ENCODE measurements around the gene ZDHHC18.

Gene ZDHHC18

DNA sequence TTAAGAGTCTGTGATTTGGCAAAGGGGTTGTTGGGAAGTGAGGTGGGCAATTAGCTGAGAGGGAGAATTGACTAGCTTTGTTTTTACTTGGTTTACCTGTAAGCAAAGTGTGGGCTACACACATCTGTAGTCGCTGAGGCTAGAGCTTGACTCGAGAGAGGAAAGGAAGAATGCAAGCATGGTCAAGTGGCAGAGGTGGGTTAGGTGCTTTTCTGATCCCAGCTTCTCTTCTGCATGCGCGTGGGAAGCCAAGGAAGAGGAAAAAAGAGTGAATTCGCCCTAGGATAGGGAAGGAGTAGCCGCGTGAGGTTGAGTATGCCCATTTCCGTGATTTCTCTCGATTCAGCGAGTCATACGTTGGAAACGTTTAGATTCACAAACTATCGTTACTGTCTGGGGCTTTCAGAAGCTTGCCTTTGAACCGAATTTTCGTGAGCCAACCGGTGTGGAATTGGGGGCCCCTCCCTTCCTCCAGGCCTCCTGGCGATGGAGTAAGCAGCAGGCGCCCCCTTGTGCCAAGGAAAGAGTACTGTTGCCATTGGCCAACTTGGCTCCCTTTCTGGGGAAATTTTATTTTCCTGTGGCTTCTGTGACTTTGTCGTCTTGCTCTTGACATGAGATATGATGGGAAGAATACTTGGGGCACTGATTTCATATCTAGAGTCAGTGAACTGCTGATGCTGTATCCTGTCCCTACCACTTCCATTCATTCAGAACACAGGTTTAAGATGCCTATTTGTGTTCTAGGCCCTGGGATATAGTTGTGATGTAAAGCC, 37.5 kb upstream of the ZDHHC18 start:
- TF ChIP-seq FOXP2 (optimal IDR thresholded peaks at IDR 0.05; ENCODE audit: borderline replicate concordance, extremely low read depth, extremely low read length, insufficient read depth) = no peak
- TF ChIP-seq POLR2AphosphoS5 (IDR thresholded peaks at IDR 0.05; ENCODE audit: low read depth, low read length) = no peak
- TF ChIP-seq TAF1 (IDR thresholded peaks at IDR 0.05; ENCODE audit: borderline replicate concordance, insufficient read depth, low read length) = no peak
- TF ChIP-seq, protein P1, sequence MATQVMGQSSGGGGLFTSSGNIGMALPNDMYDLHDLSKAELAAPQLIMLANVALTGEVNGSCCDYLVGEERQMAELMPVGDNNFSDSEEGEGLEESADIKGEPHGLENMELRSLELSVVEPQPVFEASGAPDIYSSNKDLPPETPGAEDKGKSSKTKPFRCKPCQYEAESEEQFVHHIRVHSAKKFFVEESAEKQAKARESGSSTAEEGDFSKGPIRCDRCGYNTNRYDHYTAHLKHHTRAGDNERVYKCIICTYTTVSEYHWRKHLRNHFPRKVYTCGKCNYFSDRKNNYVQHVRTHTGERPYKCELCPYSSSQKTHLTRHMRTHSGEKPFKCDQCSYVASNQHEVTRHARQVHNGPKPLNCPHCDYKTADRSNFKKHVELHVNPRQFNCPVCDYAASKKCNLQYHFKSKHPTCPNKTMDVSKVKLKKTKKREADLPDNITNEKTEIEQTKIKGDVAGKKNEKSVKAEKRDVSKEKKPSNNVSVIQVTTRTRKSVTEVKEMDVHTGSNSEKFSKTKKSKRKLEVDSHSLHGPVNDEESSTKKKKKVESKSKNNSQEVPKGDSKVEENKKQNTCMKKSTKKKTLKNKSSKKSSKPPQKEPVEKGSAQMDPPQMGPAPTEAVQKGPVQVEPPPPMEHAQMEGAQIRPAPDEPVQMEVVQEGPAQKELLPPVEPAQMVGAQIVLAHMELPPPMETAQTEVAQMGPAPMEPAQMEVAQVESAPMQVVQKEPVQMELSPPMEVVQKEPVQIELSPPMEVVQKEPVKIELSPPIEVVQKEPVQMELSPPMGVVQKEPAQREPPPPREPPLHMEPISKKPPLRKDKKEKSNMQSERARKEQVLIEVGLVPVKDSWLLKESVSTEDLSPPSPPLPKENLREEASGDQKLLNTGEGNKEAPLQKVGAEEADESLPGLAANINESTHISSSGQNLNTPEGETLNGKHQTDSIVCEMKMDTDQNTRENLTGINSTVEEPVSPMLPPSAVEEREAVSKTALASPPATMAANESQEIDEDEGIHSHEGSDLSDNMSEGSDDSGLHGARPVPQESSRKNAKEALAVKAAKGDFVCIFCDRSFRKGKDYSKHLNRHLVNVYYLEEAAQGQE (IDR thresholded peaks at IDR 0.05; ENCODE audit: insufficient read depth in 1 of 2, low read depth in 2 of 2, low read length in 2 of 2) = no peak
- no peak for TF ChIP-seq SIN3A (IDR thresholded peaks at IDR 0.05; ENCODE audit: borderline replicate concordance, insufficient read depth, low read length)

DNA sequence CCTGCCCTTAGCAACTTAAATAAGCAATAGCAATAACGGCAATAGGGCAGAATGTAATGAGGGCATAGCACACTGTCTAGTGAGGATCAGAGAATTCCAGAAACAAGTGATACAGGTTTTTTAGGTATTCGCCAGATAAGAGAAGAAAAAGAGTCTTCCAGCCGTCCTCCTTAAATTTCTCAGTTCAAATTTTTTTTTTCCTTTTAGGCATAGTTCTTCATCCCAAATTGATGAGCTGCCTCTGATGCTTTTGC, 36.9 kb upstream of the ZDHHC18 start:
- TF ChIP-seq POLR2AphosphoS5 (IDR thresholded peaks at IDR 0.05; ENCODE audit: low read depth, low read length) (no peak), TAF1 (IDR thresholded peaks at IDR 0.05; ENCODE audit: borderline replicate concordance, insufficient read depth, low read length) (no peak)

DNA sequence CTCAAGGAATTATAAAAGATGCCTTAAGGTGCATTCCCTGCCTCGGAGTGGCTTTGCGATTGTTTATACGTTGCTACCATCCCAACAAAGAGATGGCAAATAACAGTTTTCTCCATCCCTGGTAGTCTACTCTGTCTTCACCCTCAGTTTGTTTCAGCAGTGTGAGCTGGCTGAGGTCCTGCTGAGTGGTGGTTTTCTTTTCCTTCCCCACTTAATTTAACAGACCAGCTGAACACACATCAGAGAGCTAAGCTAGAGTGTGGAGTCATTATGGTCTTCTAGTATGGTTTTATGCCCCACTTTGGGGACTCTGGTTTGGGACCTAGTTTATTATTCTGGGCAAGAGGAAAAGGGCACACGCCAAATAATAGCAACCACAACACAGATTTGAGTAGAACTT, 36.6 kb upstream of the ZDHHC18 start:
- no peak for TF ChIP-seq SIN3A (IDR thresholded peaks at IDR 0.05; ENCODE audit: borderline replicate concordance, insufficient read depth, low read length)
- no peak for TF ChIP-seq POLR2AphosphoS5 (IDR thresholded peaks at IDR 0.05; ENCODE audit: low read depth, low read length)
- no peak for TF ChIP-seq TAF1 (IDR thresholded peaks at IDR 0.05; ENCODE audit: borderline replicate concordance, insufficient read depth, low read length)
- TF ChIP-seq, protein P1 (IDR thresholded peaks at IDR 0.05; ENCODE audit: insufficient read depth in 1 of 2, low read depth in 2 of 2, low read length in 2 of 2) = no peak
- TF ChIP-seq FOXP2 (optimal IDR thresholded peaks at IDR 0.05; ENCODE audit: borderline replicate concordance, extremely low read depth, extremely low read length, insufficient read depth) = no peak

DNA sequence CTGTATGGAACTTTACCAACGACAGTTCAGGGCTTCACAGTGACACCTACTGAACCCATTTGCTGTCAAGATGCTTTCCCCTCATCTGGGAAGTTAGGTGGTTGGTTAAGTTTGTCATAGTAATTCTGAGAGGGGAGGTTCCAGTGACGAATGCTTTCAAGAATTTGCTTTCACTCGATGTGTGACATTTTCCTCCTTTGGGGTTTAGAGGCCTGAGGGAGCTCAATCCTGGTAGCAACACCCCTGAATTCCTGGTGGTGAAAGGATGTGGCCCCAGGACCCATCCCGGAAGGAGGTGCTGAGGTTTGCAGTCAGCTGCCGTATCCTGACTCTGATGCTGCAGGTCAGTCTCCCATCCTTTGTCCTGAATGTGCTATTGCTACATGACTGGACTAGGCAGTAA, 35.9 kb upstream of the ZDHHC18 start:
- no peak for TF ChIP-seq FOXP2 (optimal IDR thresholded peaks at IDR 0.05; ENCODE audit: borderline replicate concordance, extremely low read depth, extremely low read length, insufficient read depth)
- TF ChIP-seq TAF1 (IDR thresholded peaks at IDR 0.05; ENCODE audit: borderline replicate concordance, insufficient read depth, low read length) = no peak
- no peak for TF ChIP-seq SIN3A (IDR thresholded peaks at IDR 0.05; ENCODE audit: borderline replicate concordance, insufficient read depth, low read length)
- TF ChIP-seq POLR2AphosphoS5 (IDR thresholded peaks at IDR 0.05; ENCODE audit: low read depth, low read length) = no peak
- TF ChIP-seq, protein P1 (IDR thresholded peaks at IDR 0.05; ENCODE audit: insufficient read depth in 1 of 2, low read depth in 2 of 2, low read length in 2 of 2) = no peak

DNA sequence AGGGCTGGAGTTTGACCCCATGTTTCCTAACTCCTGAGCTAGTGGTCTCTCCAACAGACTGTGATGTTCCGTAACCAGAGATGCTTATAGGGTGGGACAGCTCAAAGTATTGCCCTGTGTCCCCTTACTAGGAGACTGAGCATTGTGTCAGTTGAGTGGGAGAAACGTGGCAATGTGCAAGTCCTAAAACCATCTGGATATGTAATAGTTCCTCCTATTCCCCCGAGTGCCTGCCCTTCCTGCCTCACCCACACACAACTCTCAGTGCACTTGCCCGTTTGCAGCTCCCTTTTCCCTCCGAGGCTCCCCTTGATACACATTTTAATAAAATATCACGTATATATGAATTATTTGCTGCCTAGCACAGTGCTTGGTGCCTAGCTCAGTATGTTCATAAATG, 35.3 kb upstream of the ZDHHC18 start:
- no peak for TF ChIP-seq SIN3A (IDR thresholded peaks at IDR 0.05; ENCODE audit: borderline replicate concordance, insufficient read depth, low read length)
- TF ChIP-seq POLR2AphosphoS5 (IDR thresholded peaks at IDR 0.05; ENCODE audit: low read depth, low read length) = no peak
- TF ChIP-seq TAF1 (IDR thresholded peaks at IDR 0.05; ENCODE audit: borderline replicate concordance, insufficient read depth, low read length) = no peak
- TF ChIP-seq, protein P1 (IDR thresholded peaks at IDR 0.05; ENCODE audit: insufficient read depth in 1 of 2, low read depth in 2 of 2, low read length in 2 of 2) = no peak
- TF ChIP-seq FOXP2 (optimal IDR thresholded peaks at IDR 0.05; ENCODE audit: borderline replicate concordance, extremely low read depth, extremely low read length, insufficient read depth) = no peak
